DND-41 (cell line): ENCODE measurements around the gene NIT1.

Experiments used
- ATAC-seq: fragments of 200-7000 bp; cut with Tn5 transposase; 3 replicates; pipeline ENCODE4 v1.9.1; 2021; ENCODE audit warnings: low read depth; ENCODE audit not compliant: insufficient read depth
- DNase-seq: peaks from one replicate; pipeline ENCODE4 v3.0.0-alpha.2; 2020
- H2AFZ ChIP-seq: 2 replicates; pipeline ENCODE4 v1.6.0; 2012; ENCODE audit warnings: low read depth, low read length
- H3K27ac ChIP-seq: 2 replicates; pipeline ENCODE4 v1.5.1; 2012; ENCODE audit warnings: low read length, inconsistent platforms
- H3K27me3 ChIP-seq: fragments of 200-600 bp; sonication (generic); 2 replicates; pipeline ENCODE4 v1.6.0; 2012; ENCODE audit warnings: low read length, mild to moderate bottlenecking, inconsistent platforms; ENCODE audit not compliant: insufficient read depth, poor library complexity
- H3K36me3 ChIP-seq: 2 replicates; pipeline ENCODE4 v1.5.1; 2012; ENCODE audit warnings: low read length, inconsistent platforms; ENCODE audit not compliant: insufficient read depth
- H3K4me1 ChIP-seq: 2 replicates; pipeline ENCODE4 v1.5.1; 2012; ENCODE audit warnings: mild to moderate bottlenecking, low read length; ENCODE audit not compliant: insufficient read depth
- H3K4me2 ChIP-seq: 2 replicates; pipeline ENCODE4 v1.6.0; 2012; ENCODE audit warnings: mild to moderate bottlenecking, moderate library complexity, low read length, inconsistent platforms; ENCODE audit not compliant: insufficient read depth
- H3K4me3 ChIP-seq, 2 experiments: fragments of 200-600 bp in 1 of 2; shearing (Covaris generic) in 1 of 2; 2 replicates each; pipeline ENCODE4 v1.5.1; 2012 to 2016; ENCODE audit warnings: inconsistent platforms in 2 of 2, low read length in 2 of 2, mild to moderate bottlenecking in 2 of 2, low read depth in 1 of 2, moderate library complexity in 1 of 2
- H3K79me2 ChIP-seq: 2 replicates; pipeline ENCODE4 v1.6.0; 2012; ENCODE audit warnings: low read length, inconsistent platforms; ENCODE audit not compliant: insufficient read depth
- H3K9ac ChIP-seq: 2 replicates; pipeline ENCODE4 v1.6.0; 2012; ENCODE audit warnings: low read depth, mild to moderate bottlenecking, inconsistent platforms, low read length, moderate library complexity
- H3K9me3 ChIP-seq: 2 replicates; pipeline ENCODE4 v1.5.1; 2012; ENCODE audit warnings: low read length, moderate library complexity, mild to moderate bottlenecking, inconsistent platforms; ENCODE audit not compliant: insufficient read depth, severe bottlenecking
- H4K20me1 ChIP-seq: 2 replicates; pipeline ENCODE4 v1.6.0; 2012; ENCODE audit warnings: low read length; ENCODE audit not compliant: insufficient read depth
- CTCF ChIP-seq: IDR thresholded peaks from 2 replicates; pipeline ENCODE4 v1.5.1; 2012; ENCODE audit warnings: borderline replicate concordance, low read length, moderate library complexity, mild to moderate bottlenecking; ENCODE audit not compliant: poor library complexity, severe bottlenecking; ENCODE audit errors: extremely low read depth
- EZH2 ChIP-seq: IDR thresholded peaks from 3 replicates; pipeline ENCODE4 v1.6.1; 2012; ENCODE audit warnings: borderline replicate concordance, low read depth, mild to moderate bottlenecking, moderate library complexity, low read length, inconsistent platforms; ENCODE audit not compliant: severe bottlenecking

The NIT1 gene

GRCh38 chr1:161091796-161092507 is 26.0 kb upstream of the NIT1 start:
- no peaks in the 10 kb centered on the region for H4K20me1 ChIP-seq
- H3K9me3 ChIP-seq = no peaks in the 10 kb centered on the region
- no peak overlapping the region for H2AFZ ChIP-seq
- no peaks in the 10 kb centered on the region for H3K79me2 ChIP-seq
- no peaks in the 10 kb centered on the region for H3K27me3 ChIP-seq
- TF ChIP-seq CTCF (no peak), EZH2 (no peak)
- H3K4me1 ChIP-seq = peaks cover under 1% of the 10 kb centered on the region; the same call in 1 of the 2 replicates
- no peaks in the 10 kb centered on the region for H3K36me3 ChIP-seq
- no peak for DNase-seq
- H3K27ac ChIP-seq = no peak overlapping the region
- H3K4me2 ChIP-seq = no peak overlapping the region
- no peak overlapping the region for H3K9ac ChIP-seq
- no peak for ATAC-seq
- H3K4me3 ChIP-seq = no peak overlapping the region

GRCh38 chr1:161092621-161093028 is 25.3 kb upstream of the NIT1 start:
- H2AFZ ChIP-seq = no peak overlapping the region
- ATAC-seq (no peak), DNase-seq (no peak)
- no peak overlapping the region for H3K9ac ChIP-seq
- H3K4me1 ChIP-seq = peaks cover 7% of the 10 kb centered on the region
- H4K20me1 ChIP-seq = no peaks in the 10 kb centered on the region
- no peaks in the 10 kb centered on the region for H3K79me2 ChIP-seq
- H3K27me3 ChIP-seq = no peaks in the 10 kb centered on the region
- H3K4me2 ChIP-seq = no peak overlapping the region
- H3K4me3 ChIP-seq = no peak overlapping the region
- no peaks in the 10 kb centered on the region for H3K36me3 ChIP-seq
- no peak for TF ChIP-seq CTCF
- TF ChIP-seq EZH2 = no peak
- H3K27ac ChIP-seq = no peak overlapping the region
- no peaks in the 10 kb centered on the region for H3K9me3 ChIP-seq

- Histone ChIP-seq H3K9me3 (no peaks in the 10 kb centered on the region), H3K36me3 (peaks cover 4% of the 10 kb centered on the region; the same call in 1 of the 2 replicates), H3K9ac (no peak overlapping the region), H2AFZ (no peak overlapping the region), H3K27ac (no peak overlapping the region), H3K4me2 (no peak overlapping the region), H4K20me1 (0 out of 2 replicates have a peak, but pooled peaks cover 6% of the 10 kb centered on the region), H3K4me3 (no peak overlapping the region), H3K79me2 (no peaks in the 10 kb centered on the region), H3K4me1 (peaks cover 24% of the 10 kb centered on the region), H3K27me3 (no peaks in the 10 kb centered on the region)
- ATAC-seq = no peak
- no peak for DNase-seq
- TF ChIP-seq EZH2 (no peak), CTCF (no peak)
Measured at GRCh38 chr1:161094481-161094880, 23.4 kb upstream of the NIT1 start.
